Germinal center (tissue), 1 donor: ENCODE measurements around the gene RORC.

Experiments
- DNase-seq: peaks from one replicate; pipeline ENCODE4 v3.0.0; 2012; ENCODE audit warnings: mixed read lengths, low spot score

The RORC gene

DNA sequence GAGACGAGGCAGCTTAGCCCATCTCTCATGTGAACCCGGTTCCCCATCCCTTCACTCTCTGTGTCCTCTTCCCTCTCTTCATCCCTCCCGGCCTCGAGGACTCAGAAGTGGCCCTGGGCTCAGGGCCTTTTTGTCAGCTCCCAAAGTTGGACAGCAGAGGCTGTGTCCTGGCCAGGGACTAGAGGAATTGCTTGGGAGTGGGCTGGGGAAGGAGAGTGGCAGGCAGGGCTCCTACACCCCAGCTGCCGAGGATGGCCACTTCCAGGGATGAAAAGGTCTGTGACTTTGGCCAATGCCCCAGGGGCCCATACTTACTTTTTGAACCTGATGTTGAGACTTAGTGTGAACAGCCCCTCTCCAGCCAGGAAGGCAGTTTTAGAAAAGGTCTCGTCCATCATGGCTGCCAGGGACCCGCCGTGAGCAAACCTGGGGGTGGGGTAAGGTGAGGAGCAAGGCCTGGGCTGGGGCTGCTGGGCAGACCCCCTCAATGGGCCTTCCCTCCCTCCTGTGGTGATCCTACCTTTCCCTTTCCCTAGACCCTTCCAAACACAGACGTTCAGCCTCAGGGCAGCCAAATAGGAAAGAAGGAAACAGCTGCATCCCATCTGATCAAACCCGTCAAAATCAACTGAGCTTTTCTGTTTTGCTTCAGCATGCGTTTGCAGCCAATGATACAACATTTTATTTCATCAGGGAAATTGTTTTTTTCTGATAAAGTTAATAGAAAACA is 16.4 kb upstream of the RORC start:
- no peak for DNase-seq

DNA sequence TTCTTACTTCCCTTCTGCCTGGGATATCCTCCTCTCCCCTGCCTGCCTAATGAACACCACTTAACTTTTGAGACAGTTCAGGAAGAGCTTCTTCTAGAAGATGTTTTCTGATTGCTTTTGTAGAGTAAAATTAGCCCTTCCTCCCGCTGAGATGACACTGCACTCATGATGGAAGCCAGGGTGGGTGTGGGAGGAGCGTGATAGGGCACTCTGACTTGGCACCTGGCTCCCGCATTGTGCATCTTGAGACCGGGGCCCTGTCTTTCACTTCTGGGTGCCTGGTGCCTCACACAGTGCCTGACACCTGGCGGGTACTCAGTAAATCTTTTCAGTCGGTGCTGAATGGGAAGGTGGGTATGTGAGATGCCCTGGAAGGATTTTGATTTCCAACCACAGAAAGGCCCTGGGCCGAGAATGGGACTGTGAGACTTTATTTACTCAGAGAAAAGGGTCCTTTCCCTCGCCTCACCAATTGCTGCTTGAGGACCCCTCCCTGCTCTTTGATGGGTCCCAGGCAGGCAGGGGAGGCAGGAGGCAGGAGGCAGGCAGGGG is 15.2 kb upstream of the RORC start:
- no peak for DNase-seq

DNA sequence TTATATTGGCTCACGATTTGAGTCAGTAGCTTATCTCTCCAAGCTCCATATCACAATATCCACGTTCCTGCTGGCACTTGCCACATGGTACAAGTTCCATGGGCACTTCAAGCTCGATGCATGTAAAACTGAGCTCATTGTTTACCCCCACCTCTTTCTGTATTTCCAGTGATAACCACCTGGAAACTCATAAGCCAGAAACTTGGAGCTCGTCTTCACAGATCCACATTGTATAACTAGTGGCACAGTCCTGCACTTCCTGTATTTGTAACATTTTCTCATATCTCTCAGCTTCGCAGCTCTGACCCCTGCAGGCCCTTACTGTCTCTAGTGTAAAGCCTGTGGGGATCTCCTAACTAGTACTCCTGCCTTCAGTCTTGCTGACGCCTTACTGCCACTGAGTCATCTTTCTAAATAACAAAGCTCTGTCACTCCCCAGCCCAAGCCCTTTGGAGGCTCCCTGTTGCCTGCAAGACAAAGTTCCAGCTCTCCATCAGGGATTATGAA is 14.5 kb upstream of the RORC start:
- no peak for DNase-seq

DNA sequence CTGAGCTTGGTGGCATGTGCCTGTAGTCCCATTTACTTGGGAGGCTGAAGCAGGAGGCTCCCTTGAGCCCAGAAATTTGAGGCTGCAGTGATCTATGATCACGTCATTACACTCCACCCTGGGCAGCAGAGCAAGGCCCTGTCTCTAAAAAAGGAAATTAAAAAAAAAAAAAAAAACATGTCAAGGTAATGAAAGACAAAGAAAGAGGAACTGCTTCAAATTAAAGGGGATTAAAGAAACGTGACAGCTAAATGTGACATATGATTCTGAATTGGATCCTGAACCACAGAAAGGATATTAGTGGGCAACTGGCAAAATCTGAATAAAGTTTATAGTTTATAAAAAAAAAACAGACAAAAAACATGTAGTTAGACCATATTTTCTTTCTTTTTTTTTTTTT is 11.8 kb upstream of the RORC start:
- no peak for DNase-seq

DNA sequence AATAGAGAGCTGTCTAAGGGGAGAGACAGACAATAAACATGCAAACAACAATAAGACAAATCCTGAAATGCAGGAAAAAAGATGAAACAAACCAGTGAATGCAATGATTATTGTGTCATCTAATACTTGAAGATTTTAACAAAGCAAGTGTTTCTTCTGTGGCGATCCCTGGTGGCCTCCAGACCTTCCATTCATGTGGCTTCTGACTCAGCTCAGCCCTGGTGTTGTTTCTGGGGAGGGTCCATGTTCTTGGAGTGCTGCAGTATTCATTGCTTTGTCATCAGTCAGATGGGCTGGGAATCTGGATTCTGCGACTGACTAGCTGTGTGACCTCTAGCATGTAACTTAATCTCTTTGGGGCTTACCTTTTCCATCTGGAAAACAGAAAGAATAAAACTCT is 9.5 kb upstream of the RORC start:
- no peak for DNase-seq

DNA sequence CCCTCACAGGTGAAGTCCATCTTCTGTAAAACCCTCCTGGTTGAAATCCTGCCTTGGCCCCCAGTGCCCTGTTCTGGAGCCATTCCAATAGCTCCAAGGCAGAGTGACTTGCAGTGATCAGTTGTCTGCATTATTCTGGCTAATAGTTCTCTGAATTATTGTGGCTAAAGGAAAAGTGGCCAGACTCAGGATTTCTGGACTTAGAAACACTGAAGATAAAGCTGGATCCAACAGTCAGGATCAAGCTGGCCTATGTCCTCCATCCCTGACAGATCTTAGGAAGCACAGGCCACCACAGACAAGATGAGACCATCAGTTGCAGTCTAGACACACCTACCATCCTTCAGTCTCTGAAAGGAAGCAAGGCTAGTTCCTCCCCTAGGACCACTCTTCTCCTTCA is 8.8 kb upstream of the RORC start:
- DNase-seq = no peak

DNA sequence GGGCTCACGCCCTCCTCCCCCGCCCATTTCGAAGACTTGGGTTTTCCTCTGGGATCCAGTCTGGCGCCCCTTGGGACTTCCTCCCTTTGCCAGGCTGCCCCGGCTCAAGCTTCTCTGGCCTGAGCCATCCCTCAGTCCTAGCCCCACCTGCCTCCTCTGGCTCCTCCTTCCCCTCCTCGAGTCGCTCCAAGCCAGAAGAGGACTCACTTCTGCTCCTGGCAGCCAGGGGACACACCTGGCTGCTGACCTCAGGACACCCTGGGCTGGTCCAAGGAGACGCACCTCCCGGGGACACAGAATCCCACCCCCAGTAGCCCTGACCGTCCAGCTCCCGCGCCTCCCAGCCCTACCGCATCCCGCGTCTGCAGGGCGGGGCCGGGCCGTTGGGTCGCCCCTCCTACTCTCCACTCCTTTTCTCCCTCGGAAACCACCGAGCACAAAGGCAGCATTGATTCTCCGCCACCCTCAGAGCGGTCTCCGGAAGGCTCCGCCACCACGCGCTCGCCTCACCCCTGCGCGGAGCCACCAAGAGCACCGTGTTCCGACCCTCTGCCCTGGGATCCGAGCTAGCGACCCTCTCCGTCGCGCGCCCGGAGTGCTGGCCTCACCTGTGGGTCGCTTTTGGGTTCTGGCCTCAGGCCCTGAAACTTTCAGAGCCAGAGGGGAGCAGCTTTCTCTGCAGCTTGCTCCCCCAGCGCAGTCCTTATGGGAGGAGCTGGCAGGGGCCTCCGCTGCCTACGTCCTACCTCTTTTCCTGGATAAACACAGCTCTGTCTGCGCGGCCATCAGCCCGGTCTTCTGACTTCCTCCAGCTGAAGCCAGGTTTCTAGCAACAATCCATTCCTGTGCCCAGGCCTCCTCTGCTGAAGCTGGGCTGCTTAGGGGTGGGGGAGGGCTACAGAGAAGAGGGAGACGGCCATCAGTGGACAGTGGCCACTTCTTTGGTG is 8.1 kb upstream of the RORC start, which contains the start of gene C2CD4D:
Gene C2CD4D, minus strand, starts transcription at position 364 of the 947 bp plus-strand sequence. CDS start 831 bp downstream, outside the sequence.
- peak; percentile 55 for DNase-seq

DNA sequence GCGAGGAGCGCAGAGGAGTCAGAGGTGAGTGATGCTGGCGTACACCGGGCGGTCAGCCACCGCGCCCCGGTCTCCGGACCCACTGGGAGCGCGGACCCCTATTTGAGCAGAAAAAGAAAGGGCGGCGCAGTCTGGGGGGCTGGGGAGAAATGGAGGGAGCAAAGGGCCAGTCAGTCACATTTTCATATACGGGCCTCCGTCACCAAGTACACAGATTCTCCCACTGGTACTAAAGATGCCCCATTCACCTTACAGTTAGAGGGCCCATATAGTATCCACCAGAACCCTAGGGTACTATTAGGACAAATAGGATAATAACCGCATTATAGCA is 7.4 kb upstream of the RORC start:
- no peak for DNase-seq

DNA sequence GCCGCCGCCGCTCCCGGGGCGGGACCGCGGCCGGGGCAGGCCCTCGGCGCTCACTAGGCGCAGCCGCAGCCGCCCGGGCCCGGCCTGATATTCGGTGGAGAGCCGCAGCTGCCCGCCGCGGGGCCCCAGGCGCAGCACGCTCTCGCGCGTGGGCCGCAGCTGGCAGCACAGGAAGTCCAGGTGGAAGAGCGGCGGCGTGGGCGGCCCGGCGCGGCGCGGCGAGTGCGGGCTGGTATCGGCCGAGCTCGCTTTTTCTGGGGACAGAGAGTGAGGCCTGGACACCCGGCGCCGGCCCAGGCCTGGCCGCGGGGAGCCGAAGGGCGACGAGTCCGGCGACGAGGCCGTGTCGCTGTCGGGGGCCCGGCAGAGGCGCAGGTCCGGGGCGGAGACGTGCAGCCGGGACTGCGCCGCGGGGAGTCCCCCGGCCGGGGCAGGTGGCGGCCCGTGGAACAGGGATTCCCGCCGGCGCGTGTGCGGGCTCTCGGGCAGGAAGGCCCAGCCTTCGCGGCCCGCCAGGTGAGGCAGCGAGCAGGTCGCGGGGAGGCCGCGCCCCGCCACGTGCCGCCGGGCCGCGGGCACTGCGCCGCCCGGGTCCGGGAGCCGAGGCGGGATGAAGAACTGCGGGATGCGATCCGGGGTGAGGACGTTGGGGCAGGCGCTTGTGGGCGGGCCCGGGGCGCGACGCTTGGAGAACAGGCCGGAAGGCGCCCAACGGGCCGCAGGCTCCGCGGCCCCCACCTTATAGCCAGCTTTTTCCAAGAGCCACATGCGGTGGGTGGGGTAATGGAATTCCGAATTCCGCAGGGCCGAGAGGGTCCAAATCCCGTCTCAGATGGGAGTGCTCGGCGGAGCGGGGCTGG is 6.8 kb upstream of the RORC start:
- peak; percentile 73 for DNase-seq

DNA sequence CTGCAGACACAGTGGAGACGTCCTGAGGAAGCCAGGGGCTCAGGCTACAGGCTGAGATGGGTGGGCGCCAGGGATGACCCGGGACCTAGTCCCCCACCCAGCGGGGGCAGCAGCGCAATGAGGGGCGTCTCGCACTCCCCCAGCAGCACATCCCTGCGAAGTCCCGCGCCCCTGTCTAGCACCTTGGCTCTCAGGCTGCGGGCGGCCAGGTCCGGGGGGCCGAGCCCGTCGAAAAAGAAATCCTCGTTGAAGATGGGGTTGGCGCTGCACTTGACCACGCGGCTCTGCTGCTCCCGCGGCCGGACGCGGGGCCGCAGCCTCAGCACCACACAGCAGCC is 6.3 kb upstream of the RORC start:
- no peak for DNase-seq

DNA sequence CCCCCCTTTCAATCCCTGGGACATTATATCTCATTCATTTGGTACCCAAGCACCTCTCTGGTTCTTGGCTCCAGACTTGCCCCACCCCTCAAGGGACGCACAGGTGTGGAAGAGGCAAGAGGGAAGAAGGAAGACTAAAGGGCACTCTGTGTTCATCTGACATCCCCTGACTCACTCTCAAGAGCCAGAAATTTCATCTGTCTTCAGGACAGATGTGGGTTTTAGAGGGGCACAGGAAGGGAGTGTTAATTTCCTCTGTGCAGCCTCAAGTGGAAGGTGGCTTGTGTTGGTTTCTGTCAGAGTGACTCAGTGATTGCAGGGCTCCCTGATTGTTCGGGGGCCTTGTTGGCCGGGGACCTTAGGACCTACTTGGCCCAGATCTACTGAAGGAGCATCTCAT is 5.6 kb upstream of the RORC start:
- no peak for DNase-seq

DNA sequence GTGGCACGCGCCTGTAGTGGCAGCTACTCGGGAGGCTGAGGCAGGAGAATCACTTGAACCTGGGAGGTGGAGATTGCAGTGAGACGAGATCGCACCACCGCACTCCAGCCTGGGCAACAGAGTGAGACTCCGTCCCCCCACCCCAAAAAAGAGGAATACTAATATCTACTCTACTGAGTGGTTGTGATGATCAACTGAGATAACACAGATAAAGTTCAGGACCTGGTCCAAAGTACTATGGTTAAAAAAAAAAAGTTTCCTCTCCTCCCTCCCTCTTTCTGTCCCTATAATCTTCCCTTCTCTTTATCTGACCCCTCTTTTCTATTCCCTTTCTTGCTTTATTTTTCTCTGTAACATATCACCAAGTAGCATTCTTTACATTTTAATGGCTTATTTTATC is 4.0 kb upstream of the RORC start:
- no peak for DNase-seq

DNA sequence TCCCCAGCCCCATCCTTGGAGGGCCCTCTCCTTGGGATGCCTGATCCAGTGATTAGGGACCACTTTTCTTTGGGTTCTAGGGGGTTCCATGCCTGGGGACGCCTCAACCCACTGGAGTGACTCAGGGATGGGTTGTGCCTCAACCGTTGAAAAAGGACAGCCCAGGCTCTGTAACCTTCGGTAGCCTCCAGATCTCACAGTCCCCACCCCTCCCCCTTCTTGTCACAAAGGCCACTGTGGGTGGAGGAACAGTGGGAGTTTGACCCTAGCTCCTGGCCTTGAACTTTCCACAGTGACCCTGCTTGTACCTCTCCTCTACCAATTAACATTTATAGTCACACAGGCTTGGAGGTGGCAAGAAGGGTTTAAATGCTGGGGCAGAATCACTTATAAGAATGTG is 2.6 kb upstream of the RORC start:
- DNase-seq = no peak

DNA sequence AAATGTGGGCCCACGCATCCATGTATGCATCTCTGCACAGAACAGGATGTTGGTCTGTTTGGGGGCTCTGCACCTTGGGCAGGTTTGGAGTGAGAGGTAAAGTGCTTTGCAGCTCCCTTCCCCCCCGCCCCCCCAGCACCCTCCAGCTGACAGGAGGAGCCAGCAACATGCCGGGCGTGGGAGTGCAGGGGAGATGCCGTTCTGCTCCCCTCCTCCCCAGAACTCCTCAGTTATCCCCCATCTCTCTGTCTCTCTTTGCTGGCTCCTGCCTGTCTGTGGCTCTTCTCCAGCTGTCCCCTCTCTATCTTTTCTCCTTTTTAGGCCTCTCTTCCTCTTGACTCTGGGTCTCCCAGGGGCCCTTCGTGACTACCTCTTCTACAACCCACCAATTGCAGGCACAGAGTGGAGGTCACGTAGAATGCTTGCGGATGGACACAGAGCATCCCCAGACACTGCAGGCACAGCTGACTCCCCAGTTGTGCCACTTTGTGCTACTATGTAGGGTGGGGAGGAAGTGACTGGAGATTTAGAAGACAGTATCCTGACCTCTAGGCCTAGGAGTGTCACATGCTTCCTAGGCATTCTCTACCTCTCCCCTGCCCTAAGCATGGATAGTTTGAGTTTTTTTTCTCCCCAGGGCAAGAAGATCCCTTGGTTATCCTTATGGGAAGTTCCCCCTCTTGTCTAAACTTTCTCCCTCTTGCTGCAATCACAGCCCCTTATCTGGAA is 1.7 kb upstream of the RORC start:
- DNase-seq = no peak

DNA sequence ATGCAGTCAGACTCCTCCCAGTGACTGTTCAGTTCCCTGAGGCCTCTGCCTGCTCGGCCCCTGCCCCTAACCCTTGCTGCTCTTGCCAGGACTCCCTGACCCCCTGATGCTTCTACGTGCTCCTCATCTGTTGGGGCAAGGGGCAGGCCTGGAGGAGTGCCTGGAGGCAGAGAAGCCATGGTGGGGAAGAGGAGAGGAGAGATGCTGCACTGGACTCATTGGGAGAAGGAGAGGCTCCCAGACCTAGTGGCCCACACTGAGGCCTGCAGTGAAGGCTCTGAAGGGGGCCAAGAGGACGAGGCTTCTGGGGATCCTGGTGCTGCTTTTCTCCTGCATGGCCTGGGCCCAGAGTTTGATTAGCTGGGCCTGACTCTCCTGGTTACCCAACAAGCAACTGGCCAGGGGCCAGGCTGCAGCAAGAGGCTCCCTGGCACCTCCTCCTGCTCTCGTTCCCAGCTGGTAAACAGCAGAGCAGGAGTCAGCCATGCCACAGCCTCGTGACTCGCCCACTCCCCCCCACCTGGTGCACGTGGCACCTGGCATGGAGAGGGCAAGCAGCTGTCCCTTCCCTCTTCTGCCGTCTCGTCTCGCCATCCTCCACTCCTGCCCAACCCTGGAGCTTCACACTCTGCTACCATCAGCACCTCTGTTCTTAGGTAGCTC is 847 bp upstream of the RORC start:
- no peak for DNase-seq

DNA sequence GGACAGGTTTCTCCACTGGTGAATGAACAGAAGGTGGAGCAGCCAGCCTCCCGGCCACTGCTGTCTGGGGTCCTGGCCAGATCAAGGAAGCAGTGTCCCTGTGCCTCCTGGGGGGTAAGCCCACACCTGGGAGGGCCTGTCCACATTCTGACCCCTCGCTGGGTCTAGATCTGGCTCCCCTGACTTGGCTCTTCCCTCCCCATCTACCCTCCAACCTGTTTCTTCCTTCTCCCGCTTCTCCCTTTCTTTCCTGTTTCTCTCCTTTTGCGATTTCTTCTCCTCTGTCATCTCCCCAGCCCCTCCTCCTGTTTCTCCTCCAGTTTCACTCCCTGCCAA is 378 bp downstream of the RORC start:
- DNase-seq = no peak

DNA sequence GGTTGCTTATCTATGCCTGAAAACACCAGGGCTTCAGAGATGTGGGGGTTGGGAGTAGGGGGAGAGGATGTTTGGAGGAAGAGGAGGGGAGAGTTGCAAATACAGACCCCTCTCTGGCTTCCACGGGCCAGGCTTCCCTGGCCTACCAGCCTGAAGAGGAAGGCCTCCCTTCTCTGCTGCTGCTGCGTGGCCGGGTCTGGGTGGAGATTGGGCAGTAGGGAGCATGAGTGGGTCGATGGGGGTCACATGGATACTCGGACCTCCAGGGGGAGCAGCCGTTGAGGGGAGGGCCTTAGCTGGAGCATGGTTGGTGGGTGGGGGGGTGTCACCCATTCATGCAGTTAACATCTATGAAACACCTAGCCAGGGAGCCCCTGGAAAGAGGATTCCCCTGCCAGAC is 1.5 kb downstream of the RORC start:
- no peak for DNase-seq

DNA sequence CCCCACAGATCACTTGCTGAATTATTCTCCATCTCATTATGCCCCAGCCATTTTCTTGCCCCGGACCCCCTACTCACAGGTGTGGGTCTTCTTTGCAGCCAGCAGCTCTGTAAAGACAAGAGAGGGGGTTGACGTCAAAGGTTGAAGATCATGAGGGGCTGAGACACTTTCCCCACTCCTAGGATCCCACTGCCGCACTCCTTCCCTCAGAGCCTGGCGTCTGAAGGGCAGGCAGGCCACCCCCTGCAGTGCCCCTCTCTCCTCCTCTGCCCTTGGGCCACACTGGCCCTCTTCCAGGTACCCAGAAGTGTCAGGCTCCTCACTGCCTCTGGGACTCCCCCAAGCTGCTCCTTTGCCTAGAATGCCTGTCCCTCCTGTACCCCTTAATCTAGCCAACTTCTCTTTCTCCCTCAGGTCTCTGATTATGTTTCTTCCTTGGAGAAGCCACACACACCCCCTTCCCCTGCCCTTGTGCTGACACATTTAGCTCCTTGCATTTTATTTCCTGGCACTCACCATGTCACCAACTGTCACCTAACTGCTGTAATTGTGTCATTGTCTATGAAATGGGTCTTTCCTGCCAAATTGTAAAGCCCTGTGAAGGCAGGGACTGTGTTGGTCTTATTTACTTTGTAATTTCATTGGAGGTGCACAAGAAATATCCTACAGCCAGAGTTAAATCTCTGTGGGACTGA is 2.1 kb downstream of the RORC start:
- no peak for DNase-seq

DNA sequence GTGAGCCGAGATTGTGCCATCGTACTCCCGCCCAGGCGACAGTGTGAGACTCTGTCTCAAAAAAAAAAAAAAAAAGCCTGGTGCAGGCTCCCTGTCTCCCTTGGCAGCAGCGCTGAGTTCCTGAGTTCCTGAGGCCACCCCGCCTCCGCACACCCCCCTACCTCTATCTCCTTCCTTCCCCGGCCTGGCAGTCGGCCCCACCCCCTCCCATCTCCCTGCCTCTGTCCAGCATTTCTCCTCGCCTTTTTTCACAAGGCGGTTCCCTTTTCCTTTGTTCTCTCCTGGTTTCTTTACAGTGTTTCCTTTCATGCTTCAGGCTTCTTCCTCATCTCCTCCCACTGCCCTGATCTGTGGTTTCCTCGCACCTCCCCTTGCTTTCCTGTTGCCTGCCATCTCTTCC is 2.7 kb downstream of the RORC start:
- DNase-seq = no peak

DNA sequence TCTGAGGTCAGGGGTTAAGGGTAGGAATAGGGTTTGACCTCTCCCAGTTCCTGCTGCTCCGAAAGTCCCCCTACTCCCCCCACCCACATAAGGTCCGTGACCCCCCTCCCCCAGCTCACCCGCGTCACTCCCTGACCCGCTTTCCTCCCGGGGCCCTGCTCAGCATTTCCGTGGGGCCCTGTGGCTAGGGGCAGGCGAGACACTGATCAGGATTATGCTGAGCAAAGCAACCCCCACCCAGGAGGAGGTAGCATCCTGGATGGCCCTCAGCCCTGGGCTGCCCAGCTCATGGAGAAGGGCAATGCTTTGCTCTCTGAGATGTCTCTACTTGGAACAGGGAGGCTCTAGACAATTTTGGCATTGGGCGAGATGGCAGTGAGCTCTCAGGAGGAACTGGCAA is 3.7 kb downstream of the RORC start:
- no peak for DNase-seq
